Measurements from ENCODE around the gene CYP2W1.
"Not testable (repeated sequence)": the region's sequence is repeated elsewhere in the genome, so short reads cannot be mapped to it uniquely, and the experiment has no call there.

The CYP2W1 gene

DNA sequence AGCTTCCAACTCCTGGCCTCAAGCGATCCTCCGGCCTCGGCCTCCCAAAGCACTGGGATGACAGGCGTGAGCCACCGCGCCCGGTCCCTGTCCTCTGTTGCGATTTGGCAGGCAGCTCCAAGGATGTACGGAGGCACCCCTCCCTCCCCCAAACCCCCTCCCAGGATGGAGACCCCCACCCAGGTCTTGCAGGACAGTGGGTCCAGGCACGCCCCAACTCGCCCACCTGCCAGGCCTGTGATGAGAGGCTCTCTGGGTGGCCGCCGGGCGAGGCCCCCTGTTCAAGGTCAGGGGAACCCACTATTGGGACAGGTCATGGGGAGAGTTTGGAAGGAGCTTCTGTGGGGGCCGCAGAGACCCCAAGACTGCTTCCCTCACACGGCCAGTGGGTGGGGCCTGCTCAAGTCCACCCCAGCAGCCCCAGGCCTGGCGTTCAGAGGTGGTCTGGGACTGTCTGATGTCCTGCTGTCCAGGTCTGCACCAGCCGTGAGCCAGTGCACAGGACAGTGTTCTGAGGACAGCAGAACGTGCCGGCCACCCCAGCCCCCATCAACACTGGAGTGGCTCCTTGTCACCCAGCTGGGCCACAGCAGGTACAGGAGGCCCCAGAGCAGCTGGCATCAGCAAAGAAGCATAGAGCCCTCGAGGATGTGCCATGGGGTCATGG lies 31.0 kb upstream of the CYP2W1 start:
- DNase-seq (ENCODE audit: low read depth in 2 of 2), result no peak

DNA sequence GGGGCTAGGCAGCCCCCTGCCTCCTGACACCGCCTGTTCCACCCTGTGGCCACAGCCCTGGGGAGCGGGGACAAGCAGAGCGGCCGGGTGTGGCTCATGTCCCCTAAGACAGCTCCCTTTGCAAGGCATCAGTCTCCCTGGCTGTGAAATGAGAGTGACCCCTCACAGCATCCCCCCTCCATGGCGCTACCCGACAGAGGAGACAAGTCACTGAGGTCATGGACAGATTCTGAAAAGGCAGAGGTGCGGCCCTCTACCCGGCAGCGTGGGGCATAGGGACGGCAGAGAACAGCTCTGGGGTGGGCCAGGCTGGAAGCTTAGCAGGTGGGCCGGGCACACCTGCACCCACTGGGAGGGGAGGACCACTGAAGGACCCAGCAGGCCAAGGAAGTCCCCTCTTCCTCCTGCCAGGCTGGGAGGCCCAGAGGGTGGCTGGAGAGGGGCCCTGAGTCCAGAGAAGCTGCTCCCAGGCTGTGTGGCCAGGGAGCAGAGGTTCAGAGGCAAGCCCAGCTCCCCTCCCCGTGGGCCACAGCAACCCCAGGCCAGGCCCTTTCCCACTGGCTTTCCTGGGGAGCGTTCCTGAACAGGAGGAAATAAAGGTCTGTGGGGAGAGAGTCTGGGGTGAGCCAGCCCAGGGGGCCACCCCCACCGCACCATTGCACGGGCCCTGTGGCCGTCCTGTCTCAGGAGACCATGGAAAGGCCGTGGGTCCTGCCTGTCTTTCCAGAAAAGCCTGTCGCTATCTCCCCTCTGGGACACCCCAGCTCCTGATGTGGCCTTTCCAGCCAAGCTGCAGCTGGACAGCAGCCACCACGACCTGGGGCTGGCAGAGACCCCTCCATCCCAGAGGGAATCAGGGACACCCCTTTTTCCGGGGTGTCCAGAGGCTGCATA lies 30.2 kb upstream of the CYP2W1 start:
- DNase-seq (ENCODE audit: low read depth in 2 of 2), result no peak

DNA sequence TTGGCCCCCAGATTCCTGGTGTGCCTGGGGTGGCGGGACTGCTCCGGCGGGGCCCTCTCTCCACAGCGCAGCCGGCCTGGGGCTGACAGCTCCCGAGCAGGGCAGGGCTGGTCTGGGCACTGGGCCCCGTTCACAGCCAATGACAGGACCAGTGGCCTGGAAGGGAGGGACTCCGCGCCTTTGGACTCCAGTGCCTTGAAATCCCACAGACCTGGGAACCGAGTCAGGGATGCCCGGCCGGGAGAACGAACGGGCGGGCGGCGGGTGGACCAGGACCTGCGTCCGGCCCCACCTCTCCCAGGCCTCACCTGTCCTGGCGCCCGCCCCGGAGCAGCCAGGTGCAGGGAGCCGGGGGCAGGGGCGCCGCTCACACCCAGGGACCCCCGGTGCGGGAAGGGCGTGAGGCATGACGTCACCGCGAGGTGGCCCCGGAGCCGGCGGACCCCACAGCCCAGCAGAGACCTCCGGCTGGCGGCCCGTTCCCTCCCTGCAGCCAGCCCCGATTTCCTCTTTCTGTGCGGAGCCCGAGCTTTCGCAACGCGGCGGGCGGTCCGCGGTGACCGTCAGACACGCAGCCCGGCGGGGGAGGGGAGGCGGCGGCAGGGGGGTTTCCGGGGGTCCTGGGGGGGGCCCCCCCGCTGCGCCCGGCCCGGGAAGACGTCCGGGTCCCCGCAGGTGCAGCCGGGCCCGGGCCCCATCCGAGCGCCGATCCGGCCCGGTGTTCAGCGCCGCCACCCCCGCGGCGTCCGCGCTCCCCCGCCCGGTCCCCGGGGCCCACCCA lies 29.2 kb upstream of the CYP2W1 start:
- no peak for DNase-seq (ENCODE audit: low read depth in 2 of 2)

DNA sequence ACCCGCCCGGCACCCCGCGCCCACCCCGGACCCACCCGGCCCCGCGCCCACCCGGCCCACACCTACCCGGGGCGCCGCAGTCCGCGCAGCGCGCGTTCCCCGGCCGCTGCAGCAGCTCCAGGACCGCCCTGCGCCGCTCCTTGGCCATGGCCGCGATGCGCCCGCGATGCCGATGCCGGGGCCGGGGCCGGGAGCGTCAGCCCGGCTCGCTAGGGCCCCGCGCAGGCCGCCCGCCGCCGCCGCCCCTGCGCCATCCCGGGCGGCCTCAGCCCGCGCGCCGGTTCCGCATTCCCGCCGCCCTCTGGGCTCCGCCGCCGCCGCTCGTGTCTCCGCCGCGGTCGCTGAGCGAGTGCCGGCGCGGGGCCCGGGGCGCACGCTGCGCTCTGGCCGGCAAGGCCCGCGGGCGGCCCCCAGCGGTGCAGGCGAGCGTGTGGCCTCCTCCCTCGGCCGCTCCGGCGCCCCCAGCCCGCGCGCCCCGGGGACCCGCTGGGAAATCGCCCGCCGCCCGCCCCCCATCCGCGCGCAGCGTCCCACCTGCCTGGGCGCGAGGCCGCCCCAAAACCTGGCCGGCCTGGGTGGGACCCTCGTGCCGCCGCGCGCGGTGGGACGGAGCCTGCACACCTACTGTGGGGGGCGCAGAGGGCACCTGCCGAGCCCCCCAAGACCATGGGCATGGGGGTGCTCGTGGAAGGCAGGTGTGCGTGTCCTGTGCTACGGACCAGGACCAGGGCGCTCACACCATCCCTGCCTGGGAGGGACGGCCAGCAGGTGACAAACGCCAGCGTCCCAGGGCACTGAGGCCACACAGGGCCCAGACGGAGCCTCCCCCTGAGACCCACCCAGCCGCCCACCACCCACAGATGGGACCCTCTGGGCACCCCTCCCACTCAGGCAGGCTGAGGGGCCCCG lies 28.4 kb upstream of the CYP2W1 start, which contains the start of gene ADAP1:
Gene ADAP1, minus strand, starts transcription at position 351 of the 909 bp plus-strand sequence. Its CDS starts 203 bp downstream, at position 148.
- DNase-seq (ENCODE audit: low read depth in 2 of 2), result peak; percentile 39 to 59

DNA sequence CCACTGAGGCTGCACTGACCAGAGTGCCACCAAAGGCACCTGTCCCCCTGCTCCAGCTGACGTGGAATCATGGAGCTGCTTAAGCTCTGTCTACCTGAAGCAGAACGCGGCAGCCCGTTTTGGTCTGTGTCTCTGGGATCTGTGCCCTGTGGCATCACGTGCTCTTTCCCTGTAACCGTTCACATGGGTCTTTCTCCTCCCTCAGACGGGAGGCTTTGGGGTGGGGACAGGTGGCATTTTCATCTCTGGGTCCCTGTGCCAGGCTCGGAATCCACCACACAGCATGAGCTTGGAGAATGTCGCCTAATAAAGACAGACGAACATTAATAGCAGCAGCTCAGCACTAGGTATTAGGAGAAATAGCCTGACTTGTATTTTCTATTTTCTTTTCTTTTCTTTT lies 26.9 kb upstream of the CYP2W1 start:
- DNase-seq (ENCODE audit: low read depth in 2 of 2), result no peak

DNA sequence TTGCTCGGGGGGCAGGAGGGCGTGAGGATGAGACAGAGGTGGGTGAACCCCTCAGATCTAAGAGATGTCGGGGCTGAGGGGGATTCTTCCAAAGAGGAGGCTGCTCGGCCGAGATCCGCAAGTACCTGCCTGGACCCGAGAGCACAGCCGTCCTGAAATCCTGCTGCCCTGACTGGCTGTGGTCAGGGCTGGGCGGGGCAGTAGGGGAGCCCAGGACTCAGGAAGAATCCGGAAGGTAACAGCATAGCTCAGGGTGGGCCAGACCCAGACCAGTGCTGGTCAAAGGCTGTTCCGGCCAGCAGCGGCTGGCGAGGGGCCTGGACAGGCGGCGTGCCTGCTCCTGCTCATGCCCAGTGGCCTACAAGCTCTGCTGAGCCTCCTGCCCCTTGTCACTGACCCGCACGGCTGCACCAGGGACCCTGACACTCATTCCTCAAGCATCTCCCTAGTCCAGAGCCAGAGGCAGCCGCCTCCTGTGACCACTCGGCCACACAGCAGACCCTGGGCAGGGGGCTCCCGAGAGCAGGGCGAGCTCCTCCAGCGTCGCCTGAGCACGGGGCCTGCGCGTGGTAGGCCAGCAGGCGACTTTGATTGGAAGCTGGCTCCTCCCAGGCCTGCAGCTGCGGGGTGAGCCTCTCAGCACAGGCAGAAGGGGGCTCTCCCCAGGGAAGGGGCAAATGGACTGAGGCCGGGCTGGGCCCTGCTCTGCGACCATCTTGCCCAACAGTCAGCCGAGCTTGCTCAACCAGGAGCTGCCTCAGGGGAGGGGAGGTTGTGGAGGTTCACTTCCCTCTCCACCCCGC lies 25.4 kb upstream of the CYP2W1 start:
- no peak for DNase-seq (ENCODE audit: low read depth in 2 of 2)

DNA sequence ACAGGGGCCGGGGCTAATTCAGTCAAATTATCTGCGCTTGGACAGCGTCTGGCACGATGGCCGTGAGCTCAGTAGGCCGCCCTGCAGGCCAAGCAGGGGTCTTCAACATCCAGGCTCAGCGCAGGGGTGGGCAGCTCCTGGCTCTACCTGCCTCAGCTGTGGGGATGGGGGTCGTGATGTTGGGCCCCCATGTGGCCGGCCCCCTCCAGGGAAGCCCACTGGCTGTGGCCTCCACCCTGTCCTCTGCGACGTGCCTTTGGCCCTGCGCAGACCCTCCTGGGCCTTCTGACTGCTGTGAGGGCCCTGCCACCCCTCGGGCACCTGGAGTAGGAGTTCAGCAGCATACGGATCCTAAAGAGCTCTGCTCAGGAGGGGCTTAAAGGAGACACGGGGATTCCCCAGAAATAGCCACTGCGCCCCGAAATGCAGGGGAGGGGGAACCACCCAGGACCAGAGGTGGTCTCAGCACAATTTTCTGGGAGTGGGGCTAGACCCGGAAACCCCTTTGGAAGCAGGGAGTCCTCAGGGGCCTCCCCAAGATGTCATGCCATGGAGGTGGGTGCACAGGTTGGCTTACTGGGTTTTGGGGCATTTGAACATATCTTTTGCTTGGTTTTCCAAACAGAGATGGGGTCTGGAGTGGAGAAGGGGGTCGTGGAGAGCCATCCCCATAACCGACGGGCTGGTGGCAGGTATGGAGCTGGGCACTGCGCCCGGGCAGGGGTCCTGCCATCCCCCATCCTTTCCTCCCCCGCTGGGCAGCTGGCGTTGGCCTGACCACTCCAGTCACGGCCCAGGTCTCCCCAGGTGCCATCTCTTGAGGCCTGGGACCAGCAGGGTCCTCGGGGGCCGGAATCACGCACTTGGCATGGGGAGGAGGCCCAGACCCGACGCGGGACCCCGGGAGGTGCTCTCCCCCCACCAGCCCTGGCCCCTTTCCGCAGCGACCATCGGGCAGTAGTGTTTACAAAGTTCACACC lies 24.5 kb upstream of the CYP2W1 start:
- DNase-seq (ENCODE audit: low read depth in 2 of 2), result no peak

DNA sequence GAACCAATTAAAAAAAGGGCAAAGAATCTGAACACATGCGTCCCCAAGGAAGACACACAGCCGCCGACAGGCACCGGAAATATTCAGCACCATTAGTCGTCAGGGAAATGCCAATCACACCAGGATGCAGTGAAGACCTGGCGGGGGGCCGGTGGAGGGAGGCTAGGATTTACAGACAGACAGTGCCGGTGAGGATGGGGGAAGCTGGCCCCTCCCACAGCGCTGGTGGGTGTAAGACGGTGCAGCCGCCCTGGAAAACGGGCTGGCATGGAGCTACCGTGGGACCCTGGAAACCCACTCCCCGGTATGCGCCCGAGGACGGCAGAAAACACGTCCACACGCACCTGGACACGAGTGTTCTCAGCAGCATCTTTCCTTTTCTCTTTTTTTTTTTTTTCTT lies 23.7 kb upstream of the CYP2W1 start:
- DNase-seq (ENCODE audit: low read depth in 2 of 2), result no peak

DNA sequence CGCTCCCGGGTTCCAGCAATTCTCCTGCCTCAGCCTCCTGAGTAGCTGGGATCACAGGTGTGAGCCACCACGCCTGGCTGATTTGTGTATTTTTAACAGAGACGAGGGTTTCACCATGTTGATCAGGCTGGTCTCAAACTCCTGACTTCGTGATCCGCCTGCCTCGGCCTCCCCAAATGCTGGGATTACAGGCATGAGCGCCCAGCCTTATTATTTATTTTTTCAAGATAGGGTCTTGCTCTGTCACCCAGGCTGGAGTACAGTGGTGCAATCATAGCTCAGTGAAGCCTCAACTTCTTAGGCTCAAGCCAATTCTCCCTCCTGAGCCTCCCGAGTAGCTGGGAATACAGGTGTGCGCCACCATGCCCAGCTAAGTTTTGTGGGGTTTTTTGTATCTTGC lies 23.2 kb upstream of the CYP2W1 start:
- DNase-seq (ENCODE audit: low read depth in 2 of 2), result not testable (repeated sequence)

DNA sequence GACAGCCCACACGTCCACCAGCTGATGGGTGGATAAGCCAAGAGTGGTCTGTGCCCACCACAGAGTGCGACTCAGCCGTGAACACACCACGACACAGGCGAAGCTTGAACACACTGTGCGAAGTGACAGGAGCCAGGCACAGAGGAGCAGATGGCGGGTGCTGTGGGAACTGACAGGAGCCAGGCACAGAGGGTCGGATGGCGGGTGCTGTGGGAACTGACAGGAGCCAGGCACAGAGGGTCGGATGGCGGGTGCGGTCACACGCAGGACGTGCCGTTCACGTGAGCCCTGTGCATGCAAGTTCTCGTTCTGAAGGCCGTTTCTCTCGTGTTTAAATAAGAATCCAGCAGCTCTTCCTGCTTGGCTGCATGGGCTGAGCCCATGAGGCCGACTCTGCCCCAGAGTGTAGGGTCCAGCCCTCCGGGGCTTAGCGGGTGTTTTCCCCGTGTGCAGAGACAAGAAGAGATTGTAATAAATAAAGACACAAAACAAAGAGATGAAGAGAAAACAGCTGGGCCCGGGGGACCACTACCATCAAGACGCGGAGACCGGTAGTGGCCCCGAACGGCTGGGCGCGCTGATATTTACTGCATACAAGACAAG lies 22.6 kb upstream of the CYP2W1 start:
- DNase-seq (ENCODE audit: low read depth in 2 of 2), result no peak

DNA sequence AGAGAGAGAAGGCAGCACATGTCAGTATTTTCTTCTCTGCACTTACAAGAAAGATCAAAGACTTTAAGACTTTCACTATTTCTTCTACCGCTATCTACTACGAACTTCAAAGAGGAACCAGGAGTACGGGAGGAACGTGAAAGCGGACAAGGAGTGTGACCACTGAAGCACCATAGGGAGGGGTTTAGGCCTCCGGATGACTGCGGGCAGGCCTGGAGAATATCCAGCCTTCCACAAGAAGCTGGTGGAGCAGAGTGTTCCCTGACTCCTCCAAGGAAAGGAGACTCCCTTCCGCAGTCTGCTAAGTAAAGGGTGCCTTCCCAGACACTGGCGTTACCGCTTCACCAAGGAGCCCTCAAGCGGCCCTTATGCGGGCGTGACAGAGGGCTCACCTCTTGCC lies 22.0 kb upstream of the CYP2W1 start:
- not testable (repeated sequence) for DNase-seq (ENCODE audit: low read depth in 2 of 2)

DNA sequence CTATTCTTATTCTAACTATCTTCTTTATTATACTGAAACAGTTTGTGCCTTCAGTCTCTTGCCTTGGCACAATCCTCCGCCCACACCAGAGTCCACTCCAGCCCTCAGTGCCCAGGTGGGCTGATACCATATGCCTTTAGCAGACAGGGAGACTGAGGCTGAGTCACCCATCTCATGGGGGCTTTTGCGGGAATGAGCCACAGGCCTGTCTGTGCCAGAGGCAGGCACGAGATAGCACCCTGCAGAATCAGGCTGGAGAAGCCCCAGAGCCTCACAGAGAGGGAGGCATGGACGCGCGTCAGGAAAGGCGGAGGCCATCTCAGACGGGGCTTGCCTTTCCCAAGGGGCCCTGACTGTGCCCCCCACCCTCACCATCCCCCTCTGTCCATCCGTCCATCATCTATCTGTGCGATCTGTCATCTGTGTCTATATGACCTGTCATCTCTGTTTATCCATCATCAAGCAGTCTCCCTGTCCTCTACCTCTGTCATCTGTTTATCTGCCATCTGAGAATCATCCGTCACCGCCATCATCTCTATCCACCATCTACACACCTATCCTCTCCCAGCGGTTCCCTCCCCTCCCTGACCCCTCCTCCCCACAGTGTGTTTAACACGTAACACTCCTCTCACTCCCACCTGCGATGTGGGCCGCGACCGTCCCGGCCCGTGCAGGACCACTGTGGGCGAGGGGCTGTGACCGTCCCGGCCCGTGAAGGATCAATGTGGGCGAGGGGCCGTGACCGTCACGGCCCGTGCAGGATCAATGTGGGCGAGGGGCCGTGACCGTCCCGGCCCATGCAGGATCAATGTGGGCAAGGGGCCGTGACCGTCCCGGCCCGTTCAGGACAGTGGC lies 21.2 kb upstream of the CYP2W1 start:
- DNase-seq (ENCODE audit: low read depth in 2 of 2), result no peak

DNA sequence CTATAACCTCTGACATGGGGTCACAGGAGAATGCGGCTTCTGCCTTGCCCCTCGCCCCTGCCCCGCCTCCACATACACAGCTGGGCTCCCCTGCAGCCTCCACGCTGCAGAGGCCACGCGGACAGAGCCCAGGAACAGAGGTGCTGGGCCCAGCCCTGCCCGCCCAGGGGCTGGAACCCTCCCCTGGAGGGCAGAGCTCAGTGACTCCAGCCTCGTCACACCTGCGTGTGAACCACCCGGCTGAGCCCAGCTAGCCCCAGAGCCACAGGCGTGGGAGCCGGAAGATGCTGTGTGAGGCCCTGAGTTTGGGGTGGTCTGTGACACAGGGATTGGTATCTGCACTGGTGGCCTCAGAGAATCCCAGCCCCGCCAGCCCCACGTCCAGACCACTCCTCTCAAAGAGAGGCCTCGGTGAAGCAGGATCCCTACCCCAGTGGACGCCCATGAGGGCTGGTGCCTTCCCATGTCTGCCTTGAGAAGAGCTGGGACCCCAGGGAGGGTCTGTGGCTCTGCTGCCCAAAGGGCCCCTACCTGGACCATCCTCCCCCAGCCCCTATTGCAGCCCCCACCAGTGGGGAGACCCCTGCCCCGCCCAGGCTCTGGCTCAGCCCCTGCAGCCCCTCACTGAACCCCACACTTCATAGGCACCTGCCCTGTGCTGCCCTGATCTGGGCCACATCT lies 20.4 kb upstream of the CYP2W1 start:
- no peak for DNase-seq (ENCODE audit: low read depth in 2 of 2)

DNA sequence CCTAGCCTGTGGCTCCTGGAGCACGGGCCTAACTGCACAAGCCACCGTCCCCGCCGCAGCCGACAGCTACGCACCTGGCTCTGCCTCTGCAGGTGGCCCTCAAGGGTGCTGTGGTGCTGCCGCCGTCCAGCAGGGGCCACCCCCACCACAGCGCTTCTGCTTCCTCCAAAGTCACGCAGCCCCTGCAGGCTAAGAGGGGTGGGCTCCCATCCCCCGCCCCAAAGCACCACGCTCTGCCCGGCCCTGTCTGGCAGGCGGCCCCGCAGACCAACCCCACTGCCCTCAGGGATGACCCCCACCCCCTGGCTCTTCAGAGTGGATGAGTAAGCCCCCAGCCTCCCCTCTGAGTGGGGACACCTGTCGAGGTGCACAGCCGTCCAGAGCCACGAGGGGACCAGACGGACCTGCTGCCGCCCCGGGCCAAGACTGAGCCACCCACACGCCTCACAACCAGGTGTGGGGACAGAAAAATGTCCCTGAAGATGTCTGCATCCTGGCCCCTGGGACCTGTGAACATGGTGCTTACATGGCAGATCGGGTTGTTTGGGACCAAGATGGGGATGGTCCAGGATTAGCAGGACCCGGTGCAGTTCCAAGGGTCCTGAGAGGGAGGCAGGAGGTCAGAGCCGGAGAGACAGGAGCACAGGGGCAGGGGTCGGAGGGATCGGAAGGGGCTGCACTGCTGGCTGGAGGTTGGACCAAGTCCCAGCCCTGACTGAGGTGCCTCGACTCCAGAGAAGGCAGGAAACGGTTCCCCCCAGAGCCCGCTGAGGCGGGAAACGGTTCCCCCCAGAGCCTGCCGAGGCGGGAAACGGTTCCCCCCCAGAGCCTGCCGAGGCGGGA lies 19.5 kb upstream of the CYP2W1 start:
- DNase-seq (ENCODE audit: low read depth in 2 of 2), result no peak

DNA sequence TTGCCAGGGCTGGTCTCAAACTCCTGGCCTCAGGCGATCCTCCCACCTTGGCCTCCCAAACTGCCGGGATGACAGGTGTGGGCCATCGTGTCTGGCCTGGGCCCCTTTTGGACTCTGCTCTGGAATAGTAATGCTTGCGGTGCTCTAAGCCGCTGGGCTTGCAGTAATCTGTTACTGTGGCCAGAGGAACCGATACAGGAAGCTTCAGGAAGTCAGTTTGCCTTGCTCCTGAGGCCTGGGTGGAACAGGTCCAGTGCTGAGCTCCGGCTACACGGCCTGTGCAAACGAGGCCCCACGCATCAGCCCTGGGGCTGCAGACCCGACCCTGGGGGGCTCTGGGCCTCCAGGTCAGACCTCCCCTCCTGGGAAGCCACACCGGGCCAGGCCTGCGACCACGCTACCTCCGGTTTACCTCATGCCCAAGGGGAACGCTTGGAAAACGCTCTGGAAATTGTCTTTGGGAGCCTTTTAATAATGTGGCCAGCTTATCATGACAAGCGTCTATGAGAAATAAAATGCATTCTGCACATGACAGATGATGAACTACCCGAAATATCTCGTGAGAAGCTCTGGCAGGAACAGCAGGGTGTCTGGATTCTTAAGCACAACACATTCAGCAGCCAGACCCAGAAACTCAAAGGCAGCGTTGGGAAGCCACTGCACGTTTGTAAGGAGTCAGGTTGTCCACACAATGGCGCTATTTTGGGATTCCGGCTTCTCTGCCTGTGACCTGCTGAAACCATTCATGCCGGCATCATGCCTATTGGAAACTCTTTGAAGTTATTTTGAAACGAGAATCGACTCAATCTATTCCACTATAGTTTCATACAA lies 18.4 kb upstream of the CYP2W1 start:
- no peak for DNase-seq (ENCODE audit: low read depth in 2 of 2)

All from stimulated activated CD8-positive, alpha-beta memory T cell treated with anti-CD3 and anti-CD28 coated beads, Interleukin-15, amount 100 ng/mL, for 48 hours (primary cell).